ENCODE data around the gene TRAPPC6A.
A peak's percentile ranks its signal among the peaks of the same experiment; 100 is the strongest.

TRAPPC6A gene

DNA sequence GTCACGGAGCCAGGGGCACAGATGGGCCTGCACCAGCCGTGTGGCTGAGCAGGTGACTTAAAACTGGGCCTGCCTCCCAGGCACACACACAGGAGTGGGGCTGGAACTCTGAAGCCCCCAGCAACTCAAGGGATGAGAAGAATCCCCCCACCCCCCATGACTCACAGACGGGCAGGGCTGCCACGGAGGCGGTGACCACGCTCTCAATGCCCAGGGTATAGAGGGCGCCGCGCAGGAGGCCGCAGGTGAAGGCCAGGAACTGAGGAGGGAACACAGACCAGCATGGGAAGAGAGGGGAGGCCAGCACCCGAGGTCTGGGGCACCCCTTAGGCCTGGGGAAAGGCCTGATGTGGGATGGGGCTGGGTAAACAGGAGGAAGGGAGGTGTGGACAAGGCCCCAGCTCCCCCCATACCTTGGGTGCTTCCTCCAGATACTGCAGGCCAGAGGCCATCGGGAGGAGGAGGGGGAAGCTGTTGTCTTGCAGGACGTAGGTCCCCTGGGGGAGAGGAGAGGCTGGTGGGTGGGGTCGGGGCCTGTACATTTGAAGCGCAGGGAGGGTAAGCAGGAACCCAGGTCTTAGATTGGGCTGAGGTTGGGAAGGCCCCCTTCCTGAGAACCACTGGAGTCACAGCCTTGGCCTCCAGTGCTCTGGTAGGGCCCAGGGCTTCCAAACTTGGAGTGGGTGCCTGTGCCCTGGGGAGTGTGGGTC, 14.1 kb downstream of the TRAPPC6A start:
- no peak for DNase-seq (ENCODE audit: low read depth)

DNA sequence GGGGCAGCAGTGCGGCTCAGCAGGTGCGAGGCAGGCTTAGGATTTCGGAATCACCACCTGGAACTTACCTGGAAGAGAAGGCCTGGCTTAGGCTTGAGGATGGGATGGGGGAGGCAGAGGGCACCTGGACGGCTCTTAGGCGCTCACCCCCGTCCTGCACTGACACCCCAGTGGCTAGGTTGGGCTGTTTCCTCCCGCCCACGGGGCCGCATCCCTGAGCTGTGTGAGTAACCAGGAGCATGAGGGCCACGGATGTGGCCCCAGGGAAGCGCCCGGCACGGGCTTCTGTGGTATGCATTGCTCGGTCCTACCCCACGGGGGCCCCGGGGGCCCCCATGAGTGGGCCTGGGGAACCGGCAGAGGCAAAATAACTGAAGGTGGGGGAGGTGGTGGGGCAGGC, 14.9 kb downstream of the TRAPPC6A start:
- DNase-seq (ENCODE audit: low read depth): no peak

- no peak for DNase-seq (ENCODE audit: low read depth)
Measured at GRCh38 chr19:45162608-45163143, 15.4 kb downstream of the TRAPPC6A start.

DNA sequence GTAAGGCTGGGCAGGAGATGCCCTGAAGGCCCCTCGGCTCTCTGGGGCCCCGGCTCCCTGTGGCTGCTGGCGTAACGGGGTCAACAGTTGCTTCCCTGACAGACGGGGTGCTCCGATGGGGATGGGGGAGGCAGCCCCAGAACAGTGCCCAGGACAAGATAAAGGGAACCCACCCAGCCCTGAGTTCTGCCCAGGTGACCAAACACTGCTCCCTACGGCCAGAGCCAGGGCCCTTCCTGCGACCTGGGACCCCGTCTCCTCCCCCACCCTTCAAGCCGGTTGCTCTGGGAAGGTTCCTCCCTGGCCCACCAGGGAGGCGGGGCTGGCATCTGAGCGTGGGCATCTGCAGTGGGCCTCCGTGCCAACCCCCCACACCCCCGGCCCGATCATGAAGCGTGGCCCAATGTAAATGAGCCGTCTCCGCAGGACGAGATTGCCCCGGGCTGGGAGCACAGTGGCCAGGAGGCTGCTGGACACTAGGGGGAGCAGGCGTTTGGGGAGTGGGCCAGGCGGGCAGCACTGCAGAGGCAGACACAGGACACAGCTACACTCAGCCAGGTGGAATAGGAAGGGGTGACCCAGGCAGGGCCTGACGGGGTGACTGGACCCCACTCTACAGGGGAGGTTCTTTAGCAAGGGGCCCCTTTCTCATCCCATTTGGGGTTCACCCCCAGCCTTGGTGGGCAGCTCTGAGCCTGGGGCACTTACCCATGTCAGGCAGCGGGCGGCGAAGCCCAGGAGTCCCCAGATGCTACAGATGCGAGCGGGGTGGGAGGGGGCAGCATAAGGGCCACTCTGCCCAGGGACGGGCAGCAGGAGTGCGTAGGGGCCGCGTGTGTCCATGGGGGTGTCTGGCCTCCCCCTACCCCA, 16.1 kb downstream of the TRAPPC6A start:
- no peak for DNase-seq (ENCODE audit: low read depth)

DNA sequence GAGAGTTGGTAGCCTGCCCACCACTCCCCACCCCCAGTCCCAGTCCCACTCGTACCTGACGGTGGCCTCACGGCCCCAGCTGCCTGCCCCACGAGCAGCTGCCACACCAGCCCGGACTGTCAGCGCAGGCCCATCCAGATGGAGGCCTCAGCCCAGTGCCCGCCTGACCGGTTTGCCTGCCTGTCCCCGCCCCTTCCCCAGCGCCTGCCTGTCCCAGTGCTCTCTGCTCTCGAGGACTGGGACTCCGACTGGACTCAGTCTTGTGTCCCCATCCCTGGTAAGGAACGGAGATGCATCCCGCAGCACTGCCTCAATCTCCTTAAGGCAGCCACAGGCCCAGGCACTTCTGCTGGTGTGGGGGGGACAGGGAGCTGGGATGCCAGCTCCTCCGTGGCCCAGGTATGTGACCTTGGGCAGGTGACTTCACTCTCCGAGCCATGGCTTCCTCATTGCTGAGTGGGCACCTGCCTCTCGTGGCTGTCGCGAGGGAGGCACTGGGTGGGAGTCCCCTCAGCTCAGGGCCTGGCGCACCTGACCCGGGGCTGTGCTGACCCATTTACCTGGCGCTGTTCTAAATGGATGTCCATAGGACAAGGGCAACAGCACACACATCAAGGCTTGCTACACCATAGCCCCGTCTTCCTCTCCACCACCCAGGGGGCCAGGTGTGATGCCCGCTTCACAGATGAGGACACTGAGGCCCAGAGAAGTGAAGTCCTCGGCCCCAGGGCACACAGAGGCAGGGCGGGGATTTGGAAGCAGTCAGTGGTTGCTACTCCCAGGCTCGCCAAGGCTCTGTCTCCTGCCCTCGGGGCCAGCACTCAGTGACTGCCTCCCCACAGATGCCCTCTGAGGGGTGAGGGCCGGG, 16.9 kb downstream of the TRAPPC6A start, which contains the start of gene NKPD1:
Gene NKPD1, minus strand, starts transcription at position 113 of the 868 bp plus-strand sequence. CDS start 832 bp downstream, outside the sequence.
- DNase-seq (ENCODE audit: low read depth): no peak

GRCh38 chr19:45159971-45160324, 18.1 kb downstream of the TRAPPC6A start:
- no peak for DNase-seq (ENCODE audit: low read depth)

DNA sequence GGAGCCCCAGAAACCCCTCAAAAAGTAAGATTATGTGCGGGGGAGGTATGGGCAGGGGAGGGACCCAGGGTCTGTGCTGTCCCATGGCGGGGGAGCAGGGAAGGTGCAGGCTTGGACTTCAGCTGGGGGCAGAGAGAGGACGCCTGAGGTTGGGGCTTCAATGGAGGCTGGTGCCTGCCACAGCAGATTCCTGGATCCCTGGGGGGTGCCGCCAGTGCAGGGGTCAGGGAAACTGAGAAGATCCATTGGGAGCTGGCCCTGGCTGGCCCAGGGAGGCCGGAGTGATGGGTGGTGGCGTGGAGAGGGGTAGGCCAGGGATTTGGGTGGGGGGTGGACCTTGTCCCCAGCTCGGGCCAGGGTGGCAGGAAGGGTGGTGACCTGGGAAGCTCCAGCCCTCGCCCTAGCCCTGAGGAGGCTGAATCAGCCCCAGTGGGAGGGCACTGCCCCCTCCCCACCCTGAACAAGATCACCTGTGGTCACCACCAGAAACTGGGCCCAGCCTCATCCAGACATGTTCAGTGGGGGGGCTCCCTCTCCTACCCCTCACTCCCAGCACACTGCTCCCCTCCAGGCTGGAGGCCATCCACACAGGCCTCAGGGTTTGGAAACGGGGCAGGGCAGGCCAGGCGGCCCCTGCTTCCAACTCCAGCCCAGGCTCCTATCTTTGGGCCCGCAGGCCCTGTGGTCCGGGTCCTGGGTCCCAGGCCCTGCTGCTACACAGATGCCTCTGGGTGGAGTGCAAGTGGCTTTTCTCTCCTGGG, 18.6 kb downstream of the TRAPPC6A start:
- no peak for DNase-seq (ENCODE audit: low read depth)

- DNase-seq (ENCODE audit: low read depth): no peak
Measured at GRCh38 chr19:45158503-45159209, 19.4 kb downstream of the TRAPPC6A start.

GRCh38 chr19:45156751-45157150, 21.3 kb downstream of the TRAPPC6A start:
- no peak for DNase-seq (ENCODE audit: low read depth)

- DNase-seq (ENCODE audit: low read depth): no peak
Measured at GRCh38 chr19:45156011-45156630, 21.9 kb downstream of the TRAPPC6A start.

DNA sequence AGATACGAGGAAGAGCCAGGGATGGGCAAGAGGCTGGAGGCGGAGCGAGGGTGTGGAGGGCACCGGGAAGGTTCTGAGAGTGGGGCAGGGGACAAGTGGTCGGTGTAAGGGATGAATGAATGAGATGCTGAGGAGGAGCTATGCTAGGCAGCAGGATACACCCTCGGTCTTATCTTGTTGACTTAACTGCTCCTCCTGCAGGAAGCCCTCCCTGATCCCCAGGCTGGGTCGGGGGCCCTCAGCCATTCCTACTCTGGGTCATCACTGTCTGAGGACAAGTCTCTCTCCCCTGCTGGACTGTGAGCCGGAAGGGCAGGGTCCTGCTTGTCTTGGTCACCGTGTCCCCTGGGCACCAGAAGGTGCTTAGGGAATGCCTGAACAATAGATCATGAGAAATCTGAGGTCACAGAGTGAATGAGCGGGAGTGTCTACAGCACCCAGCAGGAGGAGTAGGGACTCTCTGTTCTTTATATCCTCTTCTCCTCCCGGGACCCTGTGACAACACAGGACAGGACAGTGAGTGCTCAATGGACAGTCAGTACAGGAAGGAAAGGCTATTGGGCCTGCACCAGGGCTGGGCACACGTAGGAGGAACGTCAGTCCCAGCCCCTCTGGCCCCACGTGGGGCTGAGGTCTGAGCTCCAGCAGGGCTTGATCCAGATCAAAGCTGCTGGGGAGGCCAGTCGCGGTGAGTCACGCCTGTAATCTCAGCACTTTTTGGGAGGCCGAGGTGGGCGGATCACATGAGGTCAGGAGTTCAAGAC, 23.8 kb downstream of the TRAPPC6A start:
- DNase-seq (ENCODE audit: low read depth): no peak

- peak; percentile 49 for DNase-seq (ENCODE audit: low read depth)
Measured at GRCh38 chr19:45153339-45154063, 24.5 kb downstream of the TRAPPC6A start.

GRCh38 chr19:45152504-45153338, 25.3 kb downstream of the TRAPPC6A start:
- DNase-seq (ENCODE audit: low read depth): peak; percentile 46

- no peak for DNase-seq (ENCODE audit: low read depth)
Measured at GRCh38 chr19:45151821-45152503, 26.1 kb downstream of the TRAPPC6A start.

DNA sequence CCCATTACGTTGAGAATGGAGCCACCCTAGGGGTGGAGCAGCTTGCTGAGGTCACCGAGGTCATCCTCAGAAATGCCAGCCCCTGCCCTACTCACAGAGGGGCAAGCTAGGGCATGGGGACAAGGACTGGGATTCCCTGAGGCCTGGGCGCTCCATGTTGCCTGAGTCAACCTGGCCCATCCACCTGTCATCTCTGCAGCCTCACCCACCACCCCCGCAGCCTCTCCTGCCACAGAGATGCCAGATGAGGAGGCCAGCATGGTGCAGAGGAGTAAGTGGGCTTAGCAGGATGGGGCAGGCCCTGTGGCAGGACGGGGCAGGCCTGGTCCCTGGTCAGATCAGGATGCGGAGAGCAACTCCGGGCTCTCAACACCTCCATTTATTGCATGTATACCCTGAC, 26.7 kb downstream of the TRAPPC6A start:
- no peak for DNase-seq (ENCODE audit: low read depth)

GRCh38 chr19:45150751-45151281, 27.2 kb downstream of the TRAPPC6A start:
- no peak for DNase-seq (ENCODE audit: low read depth)

DNA sequence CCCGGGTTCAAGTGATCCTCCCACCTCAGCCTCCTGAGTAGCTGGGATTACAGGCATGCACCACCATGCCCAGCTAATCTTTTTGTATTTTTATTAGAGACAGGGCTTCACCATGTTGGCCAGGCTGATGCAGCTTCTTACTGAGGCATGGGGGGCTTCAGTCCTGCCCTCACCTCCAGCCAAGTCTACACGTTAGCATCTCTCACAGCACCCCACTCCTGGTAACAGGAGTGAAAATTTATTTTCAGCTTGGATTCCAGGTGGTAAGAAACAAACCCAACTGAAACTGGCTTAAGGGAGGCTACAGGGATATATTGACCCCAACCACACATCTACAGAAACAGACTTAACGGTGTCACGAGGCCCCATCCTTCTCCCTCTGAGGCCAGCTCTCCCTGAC, 27.9 kb downstream of the TRAPPC6A start:
- no peak for DNase-seq (ENCODE audit: low read depth)
